SK-N-SH treated with all-trans-retinoic acid at 6 μM for 48 hours (cell line): ENCODE data around the gene ARID3A.

Experiments used
- ATAC-seq: fragments of 200-7000 bp; cut with Tn5 transposase; 3 replicates; pipeline ENCODE4 v1.9.1; 2020; ENCODE audit warnings: mild to moderate bottlenecking, moderate library complexity
- ARNTL ChIP-seq: fragments of 450-650 bp; formaldehyde crosslinking; IDR thresholded peaks from 2 replicates; pipeline ENCODE4 v1.5.0; 2020; ENCODE audit warnings: low read depth, mild to moderate bottlenecking, moderate library complexity, borderline replicate concordance
- BACH2 ChIP-seq: fragments of 250-450 bp; sonication (Bioruptor Pico); IDR thresholded peaks from 2 replicates; pipeline ENCODE4 v1.9.0; 2021; ENCODE audit warnings: mild to moderate bottlenecking, borderline replicate concordance
- CREB5 ChIP-seq: fragments of 250-450 bp; sonication (Bioruptor Pico); IDR thresholded peaks from 2 replicates; pipeline ENCODE4 v1.5.1; 2020; ENCODE audit warnings: low read depth, mild to moderate bottlenecking, moderate library complexity
- CSDC2 ChIP-seq: fragments of 250-450 bp; sonication (Bioruptor Pico); IDR thresholded peaks from 2 replicates; pipeline ENCODE4 v1.5.0; 2020; ENCODE audit warnings: mild to moderate bottlenecking, moderate library complexity
- GLIS3 ChIP-seq: fragments of 250-450 bp; sonication (Bioruptor Pico); IDR thresholded peaks from 2 replicates; pipeline ENCODE4 v1.5.0; 2020; ENCODE audit warnings: mild to moderate bottlenecking, moderate library complexity
- ISL1 ChIP-seq: fragments of 250-450 bp; sonication (Bioruptor Pico); IDR thresholded peaks from 2 replicates; pipeline ENCODE4 v2.1.2; 2022; ENCODE audit warnings: mild to moderate bottlenecking, moderate library complexity
- OSR1 ChIP-seq: fragments of 250-450 bp; sonication (Bioruptor Pico); IDR thresholded peaks from 2 replicates; pipeline ENCODE4 v1.8.0; 2022; ENCODE audit warnings: moderate library complexity, mild to moderate bottlenecking, inconsistent platforms
- PATZ1 ChIP-seq: fragments of 250-450 bp; sonication (Bioruptor Pico); IDR thresholded peaks from 2 replicates; pipeline ENCODE4 v1.8.0; 2020; ENCODE audit warnings: mild to moderate bottlenecking, moderate library complexity, borderline replicate concordance
- POU6F1 ChIP-seq: fragments of 250-450 bp; sonication (Bioruptor Pico); IDR thresholded peaks from 2 replicates; pipeline ENCODE4 v1.8.0; 2021; ENCODE audit warnings: low read depth, mild to moderate bottlenecking, moderate library complexity, borderline replicate concordance
- RARB ChIP-seq: fragments of 250-450 bp; sonication (Bioruptor Pico); IDR thresholded peaks from 2 replicates; pipeline ENCODE4 v1.8.0; 2021; ENCODE audit warnings: mild to moderate bottlenecking, moderate library complexity
- SNAI2 ChIP-seq: fragments of 250-450 bp; sonication (Bioruptor Pico); IDR thresholded peaks from 2 replicates; pipeline ENCODE4 v1.5.0; 2020; ENCODE audit warnings: mild to moderate bottlenecking, moderate library complexity
- TCF4 ChIP-seq: fragments of 250-450 bp; sonication (Bioruptor Pico); IDR thresholded peaks from 2 replicates; pipeline ENCODE4 v1.8.0; 2021; ENCODE audit warnings: mild to moderate bottlenecking, moderate library complexity, borderline replicate concordance
- TOX ChIP-seq: fragments of 250-450 bp; sonication (Bioruptor Pico); IDR thresholded peaks from 2 replicates; pipeline ENCODE4 v1.8.0; 2021; ENCODE audit warnings: mild to moderate bottlenecking, moderate library complexity, borderline replicate concordance
- TSHZ2 ChIP-seq: fragments of 250-450 bp; sonication (Bioruptor Pico); IDR thresholded peaks from 2 replicates; pipeline ENCODE4 v1.5.0; 2020; ENCODE audit warnings: mild to moderate bottlenecking, moderate library complexity
- ZC3H10 ChIP-seq: fragments of 250-450 bp; sonication (Bioruptor Pico); IDR thresholded peaks from 2 replicates; pipeline ENCODE4 v1.5.1; 2021; ENCODE audit warnings: mild to moderate bottlenecking, moderate library complexity
- ZFP3 ChIP-seq: fragments of 250-450 bp; sonication (Bioruptor Pico); IDR thresholded peaks from 2 replicates; pipeline ENCODE4 v1.5.0; 2020; ENCODE audit warnings: mild to moderate bottlenecking, moderate library complexity
- ZNF8 ChIP-seq: fragments of 450-650 bp; formaldehyde crosslinking; IDR thresholded peaks from 2 replicates; pipeline ENCODE4 v1.5.0; 2020; ENCODE audit warnings: mild to moderate bottlenecking, moderate library complexity

The ARID3A gene

GRCh38 chr19:887072-887471 is 38.8 kb upstream of the ARID3A start:
- ATAC-seq, result peak; percentile 55
- TF ChIP-seq TCF4 (CRISPR knock-in tag), result peak; percentile 53; the same call in 1 of the 2 replicates
- no peak for TF ChIP-seq ZC3H10 (CRISPR knock-in tag)

DNA sequence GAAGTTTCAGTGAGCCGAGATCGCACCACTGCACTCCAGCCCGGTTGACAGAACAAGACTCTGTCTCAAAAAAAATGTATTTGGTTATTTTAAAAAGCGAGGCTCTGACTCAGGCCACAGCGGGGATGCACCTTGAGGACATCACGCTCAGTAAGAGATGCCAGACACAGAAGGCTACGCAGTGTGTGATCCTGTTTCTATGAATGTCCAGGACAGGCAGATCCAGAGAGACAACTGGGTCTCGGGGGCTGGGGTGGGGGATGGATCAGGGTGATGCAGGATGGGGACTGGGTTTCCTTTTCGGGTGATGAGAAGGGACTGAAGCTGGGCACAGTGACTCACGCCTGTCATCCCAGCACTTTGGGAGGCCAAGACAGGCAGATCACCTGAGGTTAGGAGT is 38.2 kb upstream of the ARID3A start:
- TF ChIP-seq TSHZ2 (CRISPR knock-in tag) (no peak), PATZ1 (CRISPR knock-in tag) (no peak), ZC3H10 (CRISPR knock-in tag) (no peak), OSR1 (CRISPR knock-in tag) (no peak), SNAI2 (CRISPR knock-in tag) (no peak), ZFP3 (CRISPR knock-in tag) (no peak), TOX (CRISPR knock-in tag) (no peak)
- no peak for ATAC-seq

- ATAC-seq, result no peak
- TF ChIP-seq SNAI2 (CRISPR knock-in tag) (no peak), ZC3H10 (CRISPR knock-in tag) (no peak), TSHZ2 (CRISPR knock-in tag) (no peak), POU6F1 (CRISPR knock-in tag) (no peak), RARB (CRISPR knock-in tag) (no peak), ISL1 (CRISPR knock-in tag) (no peak), BACH2 (no peak)
- TF ChIP-seq, all 23 proteins: peak for 0
These were observed 37.1 kb upstream of the ARID3A start for GRCh38 chr19:888581-889385.

DNA sequence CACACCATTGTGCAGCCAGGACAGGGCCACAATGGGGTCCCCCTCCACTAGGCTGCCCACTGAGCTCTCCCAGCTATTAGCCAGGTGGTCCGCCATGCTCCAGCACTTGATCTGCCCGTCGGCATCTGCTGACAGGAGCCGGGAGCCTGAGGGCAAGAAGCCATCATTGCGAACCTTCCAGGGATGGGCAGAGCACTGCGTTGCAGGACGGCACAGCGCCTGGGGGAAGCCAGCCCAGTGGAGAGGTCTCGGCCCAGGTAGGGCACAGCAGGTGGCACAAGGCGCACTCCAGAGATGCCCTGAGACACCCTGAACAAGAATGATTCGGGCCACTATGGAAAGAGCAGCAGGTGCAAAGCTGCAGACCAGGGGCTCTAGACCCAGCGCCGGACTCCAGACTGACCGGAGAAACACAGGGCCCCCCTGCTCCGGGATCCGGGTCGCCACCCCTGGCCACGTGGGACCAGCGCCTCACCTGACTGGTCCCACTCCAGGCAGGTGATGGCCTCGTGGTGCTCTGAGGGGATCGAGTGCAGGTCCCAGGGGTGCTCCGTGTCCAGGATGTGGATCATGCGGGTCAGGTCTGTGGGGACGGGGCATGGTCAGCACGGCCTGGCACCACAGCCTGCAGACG is 36.1 kb upstream of the ARID3A start:
- ATAC-seq, result no peak
- TF ChIP-seq CREB5 (CRISPR knock-in tag), result no peak
- no peak for TF ChIP-seq TSHZ2 (CRISPR knock-in tag)
- no peak for TF ChIP-seq RARB (CRISPR knock-in tag)
- TF ChIP-seq ZFP3 (CRISPR knock-in tag), result no peak
- TF ChIP-seq BACH2, result no peak
- TF ChIP-seq ISL1 (CRISPR knock-in tag), result no peak
- no peak for TF ChIP-seq ARNTL (CRISPR knock-in tag)
- no peak for TF ChIP-seq TOX (CRISPR knock-in tag)
- TF ChIP-seq ZC3H10 (CRISPR knock-in tag), result no peak
- no peak for TF ChIP-seq TCF4 (CRISPR knock-in tag)
- TF ChIP-seq ZNF8 (CRISPR knock-in tag), result no peak
- TF ChIP-seq POU6F1 (CRISPR knock-in tag), result no peak
- TF ChIP-seq CSDC2 (CRISPR knock-in tag), result no peak
- no peak for TF ChIP-seq GLIS3 (CRISPR knock-in tag)
